ENCODE data around the gene EPB41.

DNA sequence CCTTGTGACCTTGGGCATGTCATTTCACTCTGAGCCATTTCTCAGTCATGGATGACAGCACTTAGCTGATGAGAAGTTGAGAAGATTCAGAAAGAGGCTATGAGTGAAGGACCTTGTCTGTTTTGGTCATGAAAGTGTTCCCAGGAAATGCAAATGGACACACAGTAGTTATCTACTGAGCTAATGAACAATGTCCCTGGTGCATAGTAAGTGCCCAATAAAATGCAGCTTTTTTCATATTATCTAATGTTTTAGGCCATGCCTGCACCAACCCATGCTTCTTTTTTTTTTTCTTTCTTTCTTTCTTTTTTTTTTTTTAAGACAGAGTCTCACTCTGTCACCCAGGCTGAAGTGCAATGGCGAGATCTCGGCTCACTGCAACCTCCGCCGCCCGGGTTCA, 44.4 kb upstream of the EPB41 start:
- TF ChIP-seq, protein P1, sequence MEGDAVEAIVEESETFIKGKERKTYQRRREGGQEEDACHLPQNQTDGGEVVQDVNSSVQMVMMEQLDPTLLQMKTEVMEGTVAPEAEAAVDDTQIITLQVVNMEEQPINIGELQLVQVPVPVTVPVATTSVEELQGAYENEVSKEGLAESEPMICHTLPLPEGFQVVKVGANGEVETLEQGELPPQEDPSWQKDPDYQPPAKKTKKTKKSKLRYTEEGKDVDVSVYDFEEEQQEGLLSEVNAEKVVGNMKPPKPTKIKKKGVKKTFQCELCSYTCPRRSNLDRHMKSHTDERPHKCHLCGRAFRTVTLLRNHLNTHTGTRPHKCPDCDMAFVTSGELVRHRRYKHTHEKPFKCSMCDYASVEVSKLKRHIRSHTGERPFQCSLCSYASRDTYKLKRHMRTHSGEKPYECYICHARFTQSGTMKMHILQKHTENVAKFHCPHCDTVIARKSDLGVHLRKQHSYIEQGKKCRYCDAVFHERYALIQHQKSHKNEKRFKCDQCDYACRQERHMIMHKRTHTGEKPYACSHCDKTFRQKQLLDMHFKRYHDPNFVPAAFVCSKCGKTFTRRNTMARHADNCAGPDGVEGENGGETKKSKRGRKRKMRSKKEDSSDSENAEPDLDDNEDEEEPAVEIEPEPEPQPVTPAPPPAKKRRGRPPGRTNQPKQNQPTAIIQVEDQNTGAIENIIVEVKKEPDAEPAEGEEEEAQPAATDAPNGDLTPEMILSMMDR (IDR thresholded peaks at IDR 0.05; ENCODE audit: extremely low read depth in 1 of 2, insufficient read depth in 1 of 2, low read depth in 1 of 2, low read length in 2 of 2): no peak
- no peak for TF ChIP-seq POLR2A (IDR thresholded peaks at IDR 0.05; ENCODE audit: low read depth, low read length)
- TF ChIP-seq, protein P2, sequence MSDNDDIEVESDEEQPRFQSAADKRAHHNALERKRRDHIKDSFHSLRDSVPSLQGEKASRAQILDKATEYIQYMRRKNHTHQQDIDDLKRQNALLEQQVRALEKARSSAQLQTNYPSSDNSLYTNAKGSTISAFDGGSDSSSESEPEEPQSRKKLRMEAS (IDR thresholded peaks at IDR 0.05; ENCODE audit: insufficient read depth, insufficient read length): no peak
- TF ChIP-seq FOS (IDR thresholded peaks at IDR 0.05; ENCODE audit: borderline replicate concordance, insufficient read depth, low read length): no peak
- no peak for TF ChIP-seq EZH2 (IDR thresholded peaks at IDR 0.05; ENCODE audit: borderline replicate concordance, low read depth, low read length, severe bottlenecking)
- TF ChIP-seq POLR2AphosphoS5 (IDR thresholded peaks at IDR 0.05; ENCODE audit: insufficient read depth, low read depth, low read length): no peak
- TF ChIP-seq MYC (IDR thresholded peaks at IDR 0.05; ENCODE audit: low read depth, low read length): no peak

Measured in endothelial cell of umbilical vein (primary cell).